HG03039 (cell line): Measurements from ENCODE around the gene ZNF181.
"Not testable (repeated sequence)": the region's sequence is repeated elsewhere in the genome, so short reads cannot be mapped to it uniquely, and the experiment has no call there.

ENCODE experiments used
- ATAC-seq: cut with Tn5 transposase; IDR thresholded peaks from one replicate; pipeline ENCODE4 v1.9.1; 2021; ENCODE audit warnings: mild to moderate bottlenecking, moderate library complexity; ENCODE audit not compliant: unreplicated experiment

Gene ZNF181

DNA sequence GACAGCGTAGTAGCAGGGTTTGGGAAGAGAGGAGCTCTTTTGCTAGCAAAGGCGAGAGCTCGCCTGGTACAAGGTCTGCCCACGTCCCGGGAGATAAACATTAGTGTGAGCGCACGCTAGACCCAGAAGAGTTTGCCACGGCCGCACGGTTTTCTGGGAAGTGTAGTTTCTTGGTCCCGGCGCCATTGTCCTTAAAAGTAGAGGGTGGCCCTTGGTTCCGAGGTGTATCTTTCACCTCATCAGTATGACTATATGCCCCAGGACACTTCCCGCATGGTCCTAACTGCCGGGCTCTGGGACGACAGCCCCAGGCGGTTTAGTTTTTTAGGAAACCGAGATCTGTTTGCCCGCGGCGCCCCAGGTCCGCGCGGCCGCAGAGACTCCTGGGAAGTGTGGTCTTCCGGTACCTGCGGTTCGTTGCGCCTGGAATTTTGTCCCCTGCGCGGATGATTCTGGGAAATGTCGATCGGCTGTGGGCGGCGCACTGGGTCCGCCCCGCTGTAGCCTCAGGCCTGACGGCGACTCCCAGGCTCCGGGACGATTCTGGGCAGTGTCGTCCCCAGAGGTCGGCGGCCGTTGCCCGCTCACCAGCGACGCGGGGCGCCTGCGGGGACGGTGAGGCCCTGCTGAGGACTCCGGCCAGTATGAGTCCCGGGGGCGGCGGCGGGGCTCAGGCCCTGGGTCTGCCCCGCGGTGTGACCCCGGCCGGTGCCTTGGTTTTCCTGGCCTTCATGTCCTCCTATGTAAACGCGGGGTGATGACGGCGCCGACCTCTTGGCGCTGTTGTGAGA lies at the start of gene ZNF181:
TSS of gene ZNF181 (plus strand) at position 498 of the 791 bp plus-strand sequence. CDS start 795 bp downstream, outside the sequence.
- peak; percentile 75 for ATAC-seq

DNA sequence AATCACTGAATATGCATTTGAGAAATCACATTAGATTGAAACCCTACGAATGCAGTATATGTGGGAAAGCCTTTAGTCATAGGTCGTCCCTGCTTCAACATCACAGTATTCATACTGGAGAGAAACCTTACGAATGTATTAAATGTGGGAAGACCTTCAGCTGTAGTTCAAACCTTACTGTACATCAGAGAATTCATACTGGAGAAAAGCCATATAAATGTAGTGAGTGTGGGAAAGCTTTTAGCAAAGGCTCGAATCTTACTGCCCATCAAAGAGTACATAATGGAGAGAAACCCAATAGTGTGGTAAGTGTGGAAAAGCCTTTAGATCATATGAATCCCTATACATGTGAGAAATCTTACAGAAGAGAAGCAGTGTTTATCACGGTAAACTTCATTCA lies 48.8 kb upstream of the ZNF181 start:
- not testable (repeated sequence) for ATAC-seq

DNA sequence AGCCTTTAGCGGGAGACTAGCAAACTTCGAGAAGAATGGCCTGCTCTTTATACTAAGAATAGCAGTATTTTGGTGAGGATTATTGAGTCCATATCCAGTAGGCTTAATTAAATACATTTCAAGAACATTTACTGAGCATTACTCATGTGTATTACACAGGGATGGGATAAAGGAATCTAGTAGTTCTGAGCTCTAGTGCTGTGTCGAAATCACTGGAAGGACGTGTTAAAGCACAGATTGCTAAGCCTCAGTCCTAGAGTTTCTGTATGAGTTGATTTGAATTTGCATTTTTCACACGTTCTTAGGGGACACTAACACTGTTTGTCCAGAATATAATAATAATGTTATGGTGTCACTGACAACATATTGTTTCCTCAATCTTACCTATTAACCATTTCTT lies 47.6 kb upstream of the ZNF181 start:
- no peak for ATAC-seq

DNA sequence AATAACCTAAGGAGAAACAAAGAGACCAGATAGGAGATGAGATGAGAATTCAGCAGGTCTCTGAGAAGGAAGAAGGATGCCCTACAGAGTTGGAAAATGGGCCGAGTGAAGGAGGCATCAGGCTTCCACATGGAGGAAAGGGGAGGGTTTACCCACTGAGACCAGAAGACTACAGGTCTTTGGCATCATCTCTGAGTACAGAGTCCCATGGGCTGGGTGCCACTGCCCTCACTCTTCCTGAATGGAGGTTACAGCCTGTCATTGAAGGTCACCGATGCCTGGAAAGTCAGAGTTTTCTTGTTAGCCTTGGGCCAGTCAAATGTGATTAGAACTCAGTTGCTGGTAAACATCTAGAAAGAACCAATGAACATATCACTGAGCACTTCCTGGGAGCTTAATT lies 46.7 kb upstream of the ZNF181 start:
- ATAC-seq = no peak

DNA sequence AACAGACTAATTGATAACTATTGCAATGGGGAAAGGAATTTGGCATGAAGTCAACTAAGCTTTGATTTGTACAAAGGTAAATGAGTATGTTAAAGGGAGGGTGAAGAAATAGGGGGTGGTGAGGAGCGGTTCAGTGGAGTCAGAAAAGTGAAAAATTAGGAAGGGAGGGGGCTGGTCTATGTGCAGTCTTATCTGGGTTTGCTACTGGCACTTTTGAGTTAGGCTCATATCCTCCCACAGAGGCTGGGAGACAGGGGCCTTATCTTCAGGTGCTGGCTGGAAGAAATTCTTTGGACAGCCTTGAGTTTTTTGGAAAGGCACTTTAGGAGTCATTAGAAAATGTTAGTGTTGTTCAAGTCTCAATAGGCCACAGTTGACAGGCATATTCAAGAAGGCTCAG lies 45.5 kb upstream of the ZNF181 start:
- no peak for ATAC-seq

DNA sequence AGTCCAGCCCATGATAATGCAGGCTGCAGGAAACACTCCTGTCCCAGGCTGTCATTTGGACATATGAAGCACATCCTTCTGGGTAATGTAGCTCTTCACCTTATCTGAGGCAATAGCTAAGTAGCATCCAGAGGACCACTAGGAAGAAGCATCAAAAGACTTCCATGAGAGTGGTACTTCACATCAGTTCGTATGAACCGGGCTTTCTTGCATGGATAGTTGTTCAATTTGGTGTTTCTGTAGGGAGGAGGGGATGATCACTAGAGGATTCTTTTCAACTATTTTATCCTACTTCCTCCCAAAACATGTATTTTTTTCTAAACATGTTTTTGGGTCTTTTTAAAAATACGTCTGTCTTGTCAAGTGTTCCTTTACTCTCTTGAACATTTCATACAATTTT lies 43.7 kb upstream of the ZNF181 start:
- ATAC-seq = no peak

DNA sequence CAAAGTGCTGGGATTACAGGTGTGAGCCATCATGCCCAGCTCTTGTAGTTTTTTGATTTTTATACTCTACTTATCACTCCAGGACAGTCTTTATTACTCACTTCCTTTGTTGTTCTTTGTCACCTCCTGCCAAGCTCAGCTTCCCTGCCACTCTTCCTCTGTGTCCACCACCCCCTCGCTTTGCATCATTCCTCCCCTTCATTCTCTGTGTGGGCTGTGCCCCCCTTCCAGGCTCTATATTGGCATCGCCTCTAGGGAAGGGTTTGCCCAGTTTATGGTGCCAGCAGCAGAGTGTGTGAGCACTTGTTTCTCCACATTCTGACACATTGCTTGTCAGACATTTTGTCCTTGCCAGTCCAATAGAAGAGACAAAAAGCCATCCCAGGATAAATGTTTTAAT lies 41.5 kb upstream of the ZNF181 start:
- ATAC-seq = no peak

DNA sequence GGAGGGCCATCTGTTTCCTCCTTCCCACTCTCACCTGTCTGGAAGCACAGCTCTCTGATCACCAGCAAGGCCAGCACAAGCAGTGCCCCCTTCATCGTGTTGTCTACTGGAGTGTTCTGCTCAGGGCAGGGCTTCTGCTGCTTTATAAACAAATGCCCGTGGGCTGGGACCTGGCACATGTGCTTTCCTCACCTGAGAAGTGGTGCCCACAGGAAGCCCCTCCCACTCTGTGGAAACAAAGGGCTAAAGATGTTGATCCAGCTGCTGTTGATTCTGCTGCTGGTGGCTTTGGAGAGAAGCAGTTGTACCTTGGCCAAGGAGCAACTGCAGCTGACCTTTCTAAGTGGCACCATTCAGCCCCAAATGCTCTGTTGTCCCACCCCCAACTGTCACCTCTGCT lies 26.4 kb upstream of the ZNF181 start:
- ATAC-seq = no peak

DNA sequence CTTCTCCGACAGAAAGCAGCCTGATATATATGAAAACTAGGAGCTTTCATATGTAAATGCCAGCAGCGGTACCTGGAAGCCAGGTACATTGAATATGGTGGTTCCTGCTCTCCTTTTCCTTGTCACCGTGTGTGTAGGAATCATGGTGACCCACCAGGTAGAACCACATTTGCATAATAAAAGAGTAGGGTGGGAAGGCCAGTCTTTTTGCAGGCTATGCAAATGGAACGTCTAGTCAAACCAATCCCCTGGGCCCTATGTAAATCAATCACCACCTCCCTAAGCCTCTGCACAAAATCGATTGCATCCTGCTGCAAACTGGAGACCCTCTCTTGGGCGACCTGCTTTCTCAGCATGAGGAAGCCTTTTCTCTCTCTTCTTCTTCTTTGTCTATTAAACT lies 22.2 kb upstream of the ZNF181 start:
- ATAC-seq = no peak

DNA sequence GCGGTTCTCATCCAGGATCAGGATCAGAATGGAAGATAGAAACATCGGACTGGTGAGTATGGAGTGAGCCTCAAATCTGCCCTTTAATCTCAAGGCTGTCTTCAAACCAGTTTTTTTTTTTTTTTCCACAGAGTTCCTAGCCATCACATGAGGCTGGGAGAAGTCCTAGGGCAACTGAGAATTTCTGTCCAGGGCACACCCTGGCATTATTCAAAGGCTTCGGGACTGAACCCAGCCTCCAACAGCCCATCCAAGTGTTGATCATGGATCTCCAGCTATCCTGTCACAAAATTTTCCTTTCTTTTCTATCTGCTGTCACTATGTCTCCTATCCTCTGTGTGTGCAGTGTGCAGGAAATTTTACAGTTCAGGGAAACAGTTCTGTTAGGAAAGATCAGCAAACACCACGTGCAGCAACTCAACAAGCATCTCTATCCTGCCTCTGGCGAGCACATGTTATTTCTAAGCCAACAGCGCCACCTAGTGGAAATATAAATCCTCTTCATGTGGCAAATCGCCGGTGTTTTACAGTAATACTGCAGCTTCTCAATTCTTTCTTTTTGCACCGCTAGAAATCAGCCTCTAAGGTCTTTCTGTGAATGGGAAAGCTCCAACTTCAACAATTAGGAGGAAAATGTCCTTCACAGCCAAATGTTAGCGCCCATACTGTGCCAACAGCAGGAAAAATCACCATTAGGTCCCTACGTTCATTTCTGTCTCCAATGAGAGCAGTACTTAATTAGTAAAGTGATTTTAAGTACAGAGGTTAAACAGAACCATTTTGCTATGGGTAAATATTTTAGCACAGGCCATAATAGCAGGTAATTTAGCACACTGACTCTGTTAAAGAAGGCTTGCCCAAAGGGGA lies 21.4 kb upstream of the ZNF181 start:
- ATAC-seq = no peak

DNA sequence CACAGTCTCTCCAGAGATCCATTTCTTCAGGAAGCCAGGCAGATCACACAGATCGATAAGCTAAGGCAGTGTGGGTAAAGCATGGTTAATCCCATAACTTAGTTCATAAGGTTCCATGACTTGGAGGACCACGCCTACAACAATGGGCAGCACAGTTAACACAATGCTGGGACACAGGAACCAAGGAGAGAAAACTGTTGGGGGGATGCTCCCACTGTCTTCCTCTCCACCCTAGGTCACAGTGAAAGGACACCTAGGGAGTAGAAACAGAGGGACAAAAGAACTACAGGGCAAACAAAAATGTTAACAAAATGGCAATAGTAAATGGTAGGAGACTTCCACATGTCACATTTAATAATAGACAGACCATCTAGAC lies 20.8 kb upstream of the ZNF181 start:
- ATAC-seq = no peak

DNA sequence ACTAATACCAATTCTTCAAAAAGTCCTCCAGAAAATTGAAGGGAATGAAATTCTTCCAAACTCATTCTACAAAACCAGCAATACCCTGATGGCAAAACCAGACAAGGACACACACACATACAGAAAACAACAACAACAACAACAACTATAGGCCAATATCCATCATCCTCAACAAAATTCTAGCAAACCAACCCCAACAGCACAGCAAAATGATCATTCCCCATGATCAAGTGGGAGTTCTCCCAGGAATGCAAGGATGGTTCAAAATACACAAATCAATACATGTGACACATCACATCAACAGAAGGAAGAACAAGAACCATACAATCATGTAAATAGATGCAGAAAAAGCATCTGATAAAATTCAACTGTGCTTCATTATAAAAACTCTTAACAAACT lies 18.7 kb upstream of the ZNF181 start:
- ATAC-seq = no peak

DNA sequence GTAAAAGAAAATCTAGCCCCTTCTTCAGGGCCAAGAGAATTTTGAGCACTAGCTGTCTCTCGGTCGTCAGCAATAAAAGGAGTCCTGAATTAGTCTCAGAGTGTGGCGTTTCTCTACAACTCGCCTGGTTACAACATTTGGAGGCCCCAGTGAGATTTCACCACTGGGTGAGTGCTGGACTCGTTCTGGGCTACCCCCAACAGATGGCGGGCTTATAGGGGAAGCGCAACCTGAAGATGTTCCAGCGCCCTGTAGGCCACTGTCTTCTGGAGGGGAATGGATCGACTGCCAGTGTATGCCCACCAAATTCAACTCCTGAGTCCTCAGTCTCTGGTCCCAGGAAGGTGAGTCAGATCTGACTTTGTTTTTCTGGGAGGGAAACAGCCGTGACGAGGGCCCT lies 11.7 kb upstream of the ZNF181 start:
- ATAC-seq = no peak

DNA sequence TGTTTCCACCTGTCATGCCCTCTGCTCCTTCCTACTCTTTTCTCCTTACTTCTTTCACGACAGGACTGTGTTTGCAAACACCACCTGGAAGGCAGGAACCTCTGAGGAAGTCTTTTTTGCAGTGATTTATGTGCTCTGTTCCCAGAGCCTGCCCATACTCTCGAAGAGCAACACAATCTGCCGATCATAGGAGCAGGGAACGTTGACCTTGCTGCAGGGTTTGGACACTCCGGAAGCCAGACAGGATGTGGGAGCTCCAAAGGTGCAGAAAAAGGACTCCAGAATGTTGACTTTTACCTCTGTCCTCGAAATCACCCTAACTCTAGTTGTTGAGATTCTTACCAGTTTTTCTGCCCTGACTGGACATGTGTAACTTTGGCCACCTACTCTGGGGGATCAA lies 8.6 kb upstream of the ZNF181 start:
- no peak for ATAC-seq

DNA sequence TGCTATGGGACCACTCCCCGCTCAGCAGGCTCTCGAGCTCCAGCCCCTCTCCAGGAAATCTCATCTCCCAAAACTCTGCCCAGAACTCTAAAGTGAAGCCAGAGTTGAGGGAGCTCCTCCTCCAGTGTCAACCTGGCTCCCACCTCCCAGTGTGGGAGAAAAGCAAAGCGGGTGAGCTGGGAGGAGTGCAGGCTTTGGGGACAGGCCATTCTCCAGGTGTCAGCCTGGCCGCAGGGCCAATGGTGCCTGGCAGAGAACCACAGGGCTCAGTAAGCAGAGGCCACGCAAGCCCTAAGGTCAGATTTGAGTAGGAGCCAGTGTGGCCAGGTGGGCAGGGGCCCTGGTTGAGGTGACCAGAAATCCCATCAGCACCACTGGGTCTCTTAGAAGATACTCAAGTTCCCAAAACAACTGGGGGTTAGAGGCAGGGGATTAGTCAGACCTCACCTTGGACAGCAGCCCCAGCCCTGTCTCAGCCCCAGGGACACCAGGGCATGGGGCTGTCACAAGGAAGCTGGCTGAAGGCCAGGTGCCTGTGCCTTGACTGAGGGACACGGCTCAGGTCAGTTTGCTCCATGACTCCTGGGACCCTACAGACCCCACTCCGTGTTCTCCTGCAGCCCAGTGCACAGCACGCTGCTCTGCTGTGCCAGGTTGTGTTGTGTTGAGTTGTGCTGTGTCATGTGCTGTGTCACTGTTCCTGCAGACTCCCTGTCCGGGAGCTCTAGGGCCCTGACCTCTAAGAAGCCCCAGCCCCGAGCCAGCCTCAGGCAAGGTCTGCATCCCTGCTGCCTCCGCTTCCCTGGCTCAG lies 2.8 kb upstream of the ZNF181 start:
- ATAC-seq = no peak

DNA sequence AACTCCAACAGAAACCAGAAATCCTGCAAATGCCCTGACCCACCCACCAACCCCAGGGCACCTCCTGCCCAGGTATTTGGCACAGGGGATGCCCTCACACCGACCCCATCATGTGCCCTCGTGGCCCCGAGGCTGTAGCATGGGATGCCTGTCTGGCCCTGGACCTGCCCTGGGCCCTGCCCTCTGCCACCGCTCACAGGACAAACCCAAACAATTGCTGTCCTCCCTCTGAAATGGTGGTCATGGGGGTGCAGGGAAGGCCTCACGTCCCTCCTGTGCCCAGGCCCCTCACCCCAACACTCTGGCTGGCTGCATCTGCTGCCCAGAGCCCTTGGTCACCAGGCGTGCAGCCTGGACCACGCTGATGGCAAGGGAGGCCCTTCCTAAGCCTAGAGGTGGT lies 2.1 kb upstream of the ZNF181 start:
- no peak for ATAC-seq

DNA sequence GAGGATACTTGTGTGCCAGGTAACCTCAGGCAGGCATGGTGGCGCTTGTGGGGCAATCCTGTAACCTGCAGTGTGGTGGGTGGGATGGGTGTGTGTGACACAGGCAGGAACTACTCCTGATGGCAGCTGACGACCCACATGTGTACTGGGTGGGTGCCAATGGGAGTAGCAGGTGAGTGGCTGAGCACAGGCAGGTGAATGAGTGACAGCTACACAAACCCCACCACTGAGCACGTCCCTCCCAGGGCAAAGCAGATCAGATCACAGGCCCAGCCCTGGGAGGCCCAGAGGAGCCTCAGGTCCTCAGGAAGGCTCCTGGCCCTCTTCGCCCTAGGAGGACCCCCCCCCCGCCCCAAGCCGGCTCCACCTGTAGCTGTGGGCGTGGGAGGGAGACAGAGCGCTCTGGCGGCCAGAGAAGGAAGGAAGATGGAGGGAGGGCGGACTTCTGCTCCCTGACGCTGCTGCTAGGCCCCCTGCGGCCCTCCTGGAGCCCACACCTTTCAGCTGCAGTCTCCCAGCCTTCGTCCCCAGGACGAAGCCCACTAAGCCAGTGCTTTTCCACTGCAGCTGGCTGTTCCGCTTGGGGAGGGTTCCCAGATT lies 1.3 kb upstream of the ZNF181 start:
- no peak for ATAC-seq

DNA sequence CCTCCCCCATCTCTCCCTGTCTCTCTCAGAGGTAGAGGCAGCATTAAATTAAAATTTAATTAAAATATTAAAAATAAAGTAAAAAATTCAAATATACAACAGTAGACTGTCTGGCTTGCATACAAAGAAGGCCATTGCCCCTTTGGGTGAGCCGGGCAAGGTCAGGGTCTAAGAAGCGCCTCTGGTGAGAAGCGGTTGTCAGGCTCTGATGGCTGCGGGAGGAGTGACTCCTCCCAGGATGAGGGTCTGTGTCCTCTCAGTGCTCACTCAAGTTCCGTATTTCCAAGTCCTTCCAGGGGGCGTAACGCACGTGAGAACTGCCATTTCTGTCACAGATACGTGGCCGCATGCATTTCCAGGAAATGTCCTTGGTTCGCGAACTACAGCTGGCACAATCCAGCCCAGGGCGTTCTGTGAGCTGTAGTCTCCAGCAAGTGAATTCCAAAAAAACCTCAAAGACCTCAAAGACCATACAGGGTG lies 737 bp upstream of the ZNF181 start:
- ATAC-seq = peak; percentile 17

DNA sequence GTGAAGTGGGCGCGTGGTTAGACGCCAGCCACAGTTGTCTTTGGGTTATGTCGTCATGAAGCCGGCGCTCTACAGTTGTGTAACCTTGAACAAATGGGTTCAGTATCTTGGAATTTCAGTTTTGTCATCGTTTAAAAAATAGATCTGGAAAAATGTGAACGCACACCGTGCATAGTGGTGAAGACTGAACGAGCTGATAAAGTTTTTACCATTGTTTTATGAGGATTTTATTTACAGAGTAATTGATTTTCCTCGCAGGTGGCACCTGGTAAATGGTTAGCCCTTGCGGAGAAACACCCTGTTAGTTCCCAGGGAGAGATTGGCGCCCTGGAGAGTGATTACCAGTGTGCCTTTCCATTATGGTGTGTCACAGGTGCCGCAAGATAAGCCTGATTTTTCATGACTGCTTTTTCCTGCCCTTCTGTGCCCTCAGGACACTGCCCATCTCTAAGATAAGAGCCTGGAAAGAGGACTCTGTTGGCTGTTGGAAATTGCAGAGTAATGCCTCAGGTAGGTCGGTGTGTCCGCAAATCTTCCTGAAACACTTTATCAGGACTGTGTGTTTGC lies 577 bp downstream of the ZNF181 start:
- ATAC-seq = no peak

DNA sequence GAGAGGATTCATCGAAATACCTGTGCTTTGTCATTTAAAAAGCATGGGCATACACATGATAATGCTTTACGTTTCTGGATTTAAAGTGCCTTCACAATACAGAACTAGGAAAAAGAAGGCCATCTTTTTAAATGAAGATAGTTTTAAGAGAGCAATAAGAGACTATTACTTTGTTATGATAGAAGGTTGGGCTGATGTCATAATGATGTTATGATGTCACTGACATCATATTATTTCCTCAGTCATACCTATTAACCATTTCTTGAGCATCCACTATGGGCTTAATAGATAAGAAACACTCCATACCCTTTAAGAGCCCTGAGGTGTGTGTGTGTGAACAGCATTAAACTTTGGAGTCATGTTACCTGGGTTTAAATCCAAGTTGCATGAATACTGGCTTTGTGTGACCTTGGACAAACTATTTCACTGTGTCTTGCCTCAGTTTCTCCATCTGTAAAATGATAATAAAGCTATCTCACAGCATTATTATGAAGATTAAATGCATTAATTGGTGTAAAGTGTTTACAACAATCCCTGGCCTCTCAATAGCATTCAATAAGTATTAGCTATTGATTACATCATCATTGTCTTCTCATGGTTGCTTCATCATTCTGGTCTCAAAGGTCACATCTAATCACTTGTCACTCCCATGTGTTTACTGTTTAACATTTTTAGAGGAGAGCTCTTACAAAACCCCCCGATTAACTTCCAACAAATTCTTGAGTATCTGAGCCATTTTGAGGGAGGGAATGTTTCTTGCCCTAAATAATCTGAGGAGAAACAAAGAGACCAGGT lies 11.1 kb downstream of the ZNF181 start:
- ATAC-seq = no peak
